GM21723 (cell line): ENCODE results near the gene RYR3.

ENCODE experiments used
- ATAC-seq: cut with Tn5 transposase; IDR thresholded peaks from one replicate; pipeline ENCODE4 v1.9.1; 2021; ENCODE audit warnings: mild to moderate bottlenecking, moderate library complexity; ENCODE audit not compliant: unreplicated experiment

RYR3 gene

GRCh38 chr15:33500432-33501195, 189.8 kb downstream of the RYR3 start:
- ATAC-seq, result no peak

DNA sequence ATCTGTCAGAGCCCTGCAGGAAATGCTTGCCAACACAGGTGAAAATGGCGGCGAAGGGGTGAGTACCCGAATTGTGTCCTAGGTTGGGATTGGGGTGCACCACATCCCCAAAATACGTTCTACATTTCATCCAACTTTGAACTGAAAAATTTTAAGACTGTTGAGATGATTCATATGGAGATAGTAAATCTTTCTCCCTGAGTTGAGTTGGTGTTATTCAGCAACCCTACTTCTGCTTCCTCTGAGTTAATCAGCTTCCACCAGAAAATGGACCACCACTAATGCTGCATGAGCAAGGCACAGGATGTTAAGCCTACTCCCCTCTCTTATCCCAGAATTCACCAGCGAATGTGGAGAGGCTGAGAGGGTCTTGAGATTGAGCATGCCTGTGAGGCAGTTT, 192.9 kb downstream of the RYR3 start:
- ATAC-seq, result no peak

- no peak for ATAC-seq
Observed at GRCh38 chr15:33506781-33507296, 196.1 kb downstream of the RYR3 start.

DNA sequence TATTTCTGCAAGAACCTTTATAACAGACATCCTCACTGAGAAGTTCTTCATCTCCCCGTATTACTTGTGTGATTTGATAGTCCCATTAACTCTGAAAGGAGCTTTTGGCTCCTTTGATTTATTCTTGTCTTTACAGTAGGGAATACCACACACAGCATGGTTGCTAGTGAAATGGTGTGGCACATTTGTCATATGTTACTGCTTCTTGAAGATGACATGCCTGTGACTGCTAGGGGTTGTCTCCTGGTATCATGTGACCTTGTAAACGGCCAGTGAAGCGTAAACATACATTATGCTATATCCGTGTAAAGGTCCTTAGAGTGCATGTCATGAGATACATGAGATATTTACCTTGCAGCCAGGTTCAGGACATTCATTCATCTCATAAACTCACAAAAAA, 197.9 kb downstream of the RYR3 start:
- ATAC-seq, result no peak

DNA sequence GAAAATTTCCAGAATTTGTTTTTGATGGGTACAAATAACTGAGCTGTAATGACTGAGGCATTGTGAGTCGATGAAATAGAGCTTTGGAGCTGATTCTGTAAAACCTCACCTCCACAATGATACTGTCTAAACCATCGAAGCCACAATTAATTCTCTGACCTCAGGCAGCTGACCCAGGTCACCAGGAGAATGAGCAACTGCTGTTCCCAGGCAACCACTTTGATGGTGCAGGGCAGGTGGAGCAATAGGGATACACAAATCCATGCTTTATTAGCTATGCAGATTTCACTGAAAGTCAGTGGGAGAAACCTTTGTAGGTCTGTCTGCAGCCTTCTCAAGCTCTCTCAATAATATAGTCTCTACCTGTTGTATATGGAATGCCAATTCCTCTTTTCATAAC, 204.4 kb downstream of the RYR3 start:
- no peak for ATAC-seq

- no peak for ATAC-seq
Observed at GRCh38 chr15:33516563-33516962, 205.8 kb downstream of the RYR3 start.

DNA sequence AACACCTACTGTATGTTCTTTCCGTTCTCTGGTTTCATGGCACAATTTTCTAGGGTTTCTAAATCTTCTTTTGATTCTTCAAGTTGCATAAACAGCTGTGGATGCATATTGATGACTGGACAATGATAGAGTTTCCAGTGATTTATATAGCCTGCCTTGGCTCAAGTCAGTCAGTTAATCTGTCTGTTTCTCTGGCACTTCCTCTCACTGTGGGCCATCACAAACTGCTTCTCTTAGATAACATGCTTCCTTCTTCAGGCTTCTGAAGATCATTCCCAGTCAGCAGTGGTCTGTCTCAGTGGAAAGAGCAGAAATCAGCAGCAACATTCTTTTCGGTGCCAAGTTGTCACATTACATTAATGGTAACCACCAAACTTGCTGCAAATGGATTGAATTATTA, 207.2 kb downstream of the RYR3 start:
- no peak for ATAC-seq

- no peak for ATAC-seq
Observed at GRCh38 chr15:33518421-33518820, 207.7 kb downstream of the RYR3 start.

GRCh38 chr15:33524274-33524673, 213.5 kb downstream of the RYR3 start:
- no peak for ATAC-seq

DNA sequence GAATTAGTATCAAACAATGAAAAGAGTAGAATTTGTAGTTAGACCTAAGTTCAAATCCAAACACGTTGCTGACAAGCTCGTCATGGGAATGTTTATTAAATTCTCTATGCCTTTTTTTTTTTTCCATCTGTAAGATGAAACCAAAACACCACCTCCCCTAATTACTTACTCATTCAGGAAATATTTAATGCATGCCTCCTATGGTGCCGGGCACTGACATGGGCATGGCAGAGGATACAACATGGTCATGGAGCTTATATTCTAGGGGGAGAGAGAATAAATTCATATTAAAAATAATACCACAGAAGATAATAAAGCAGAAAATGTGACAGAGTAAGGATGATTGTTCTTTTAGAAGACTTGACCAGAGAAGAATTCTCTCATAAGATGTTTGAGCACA, 215.8 kb downstream of the RYR3 start:
- no peak for ATAC-seq

DNA sequence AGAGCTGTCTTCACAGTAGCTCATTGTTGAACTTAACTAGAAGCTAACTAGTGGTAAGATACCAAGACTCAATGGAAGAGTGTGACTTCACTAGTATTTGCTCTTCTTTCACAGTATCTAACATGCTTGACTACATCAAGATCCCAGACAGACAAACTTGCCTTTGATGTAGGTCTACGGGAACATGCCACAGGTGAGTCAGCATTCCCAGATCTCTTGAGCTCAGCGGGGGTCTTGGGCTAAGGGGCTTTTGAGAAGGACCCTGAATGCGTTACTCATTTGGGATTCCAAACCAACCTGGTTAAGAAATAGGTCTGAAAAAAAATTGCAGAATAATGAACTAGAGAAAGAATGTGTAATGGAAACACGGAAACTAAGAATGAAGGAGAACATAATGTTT, 222.4 kb downstream of the RYR3 start:
- ATAC-seq, result no peak

DNA sequence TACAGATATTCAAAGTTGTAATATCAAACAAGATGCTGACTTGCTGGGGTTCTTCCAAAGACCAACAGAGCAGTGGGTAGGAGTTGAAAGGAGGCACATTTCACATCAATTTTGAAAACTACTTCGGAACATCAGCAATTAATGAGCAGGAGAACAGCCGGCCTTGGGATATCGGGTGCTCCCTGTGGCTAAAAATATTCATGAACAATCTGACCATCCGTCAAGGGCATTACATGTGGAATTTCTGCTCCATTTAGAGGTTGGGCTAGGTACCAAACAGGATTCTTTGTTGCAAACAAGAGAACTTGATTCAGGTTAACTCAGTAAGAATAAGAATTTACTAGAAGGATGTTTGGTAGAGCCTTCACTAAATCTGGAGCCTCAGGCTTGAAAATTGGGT, 223.9 kb downstream of the RYR3 start:
- ATAC-seq, result no peak

DNA sequence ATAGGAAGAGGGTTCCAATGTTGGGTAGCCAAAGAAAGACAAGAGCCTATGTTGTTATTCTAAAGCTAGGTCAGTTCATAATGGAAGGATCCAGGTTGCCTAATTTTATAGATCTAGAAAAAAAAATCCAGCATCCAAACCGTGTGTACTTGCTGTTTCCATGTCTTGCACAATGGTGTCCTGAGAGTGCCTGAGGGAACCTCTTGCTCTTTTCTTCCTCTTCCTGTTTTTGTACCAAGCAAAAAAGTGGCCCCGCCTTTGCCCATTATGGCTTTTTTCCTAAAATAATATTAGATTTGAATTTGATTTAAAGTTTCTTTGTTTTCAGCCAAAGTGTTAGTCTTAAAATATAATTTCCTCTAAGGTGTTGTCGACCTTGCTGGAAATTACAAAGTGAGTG, 224.4 kb downstream of the RYR3 start:
- ATAC-seq, result no peak

GRCh38 chr15:33539825-33540573, 229.2 kb downstream of the RYR3 start:
- ATAC-seq, result no peak

GRCh38 chr15:33543957-33544356, 233.2 kb downstream of the RYR3 start:
- no peak for ATAC-seq

DNA sequence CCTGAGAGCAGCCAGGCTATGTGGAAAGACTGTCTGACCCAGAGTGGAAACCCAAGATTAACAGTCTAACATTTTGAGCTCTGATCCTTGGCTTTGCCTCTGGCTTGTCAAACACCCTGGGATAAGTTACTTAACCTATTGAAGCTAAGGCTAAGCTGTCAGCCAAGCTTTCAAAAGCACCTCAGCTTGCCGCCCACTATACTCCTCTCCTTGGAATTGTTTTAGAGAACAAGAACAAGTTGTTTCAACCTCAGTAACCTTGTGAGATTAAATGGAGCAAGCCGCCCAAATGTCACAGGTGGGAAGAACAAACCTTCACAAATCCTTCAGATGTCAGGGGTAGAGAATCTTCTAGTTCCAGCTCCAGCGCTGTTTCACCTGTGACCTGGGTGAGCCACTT, 235.1 kb downstream of the RYR3 start:
- no peak for ATAC-seq

DNA sequence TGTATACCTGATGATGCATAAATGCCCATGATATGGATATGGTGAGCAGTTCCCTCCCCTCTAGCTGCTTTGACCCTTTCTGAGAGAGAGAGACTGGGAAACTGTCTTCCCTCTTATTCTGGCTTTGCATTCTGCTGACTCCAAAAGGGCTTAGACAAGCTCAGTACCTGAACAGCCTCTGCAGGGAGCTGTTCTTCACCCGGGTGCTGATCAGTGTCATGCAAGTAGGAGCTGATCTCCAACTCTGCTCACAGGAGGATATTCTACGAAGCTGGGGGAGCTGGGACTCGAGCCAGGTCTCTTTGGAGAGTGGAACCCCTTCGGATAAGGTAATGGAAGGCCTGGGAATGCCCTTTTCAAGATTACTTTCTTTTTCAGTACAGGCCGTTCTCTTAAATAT, 237.1 kb downstream of the RYR3 start:
- no peak for ATAC-seq

DNA sequence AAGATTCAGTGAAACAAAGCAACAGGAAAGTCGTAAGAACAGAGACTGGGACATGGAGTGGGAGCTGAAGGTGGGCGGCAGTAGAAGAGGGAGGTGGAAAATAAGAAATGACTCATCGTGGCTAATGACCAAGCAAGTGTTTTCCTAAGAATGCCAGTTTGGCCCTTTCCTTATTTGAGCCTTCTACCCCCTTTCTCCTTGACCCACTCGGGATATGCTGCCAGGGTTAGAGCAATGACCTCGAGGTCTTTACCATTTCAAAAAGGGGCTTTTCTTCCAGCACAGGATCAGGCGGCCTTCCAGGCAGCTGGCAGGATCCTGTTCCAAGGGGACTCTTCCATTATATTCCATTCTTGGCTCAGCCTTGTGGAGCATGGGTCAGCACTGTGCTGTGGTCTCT, 241.1 kb downstream of the RYR3 start:
- ATAC-seq, result no peak

- ATAC-seq, result no peak
Observed at GRCh38 chr15:33553157-33553556, 242.4 kb downstream of the RYR3 start.

- no peak for ATAC-seq
Observed at GRCh38 chr15:33559207-33559890, 248.6 kb downstream of the RYR3 start.

- no peak for ATAC-seq
Observed at GRCh38 chr15:33561407-33561806, 250.6 kb downstream of the RYR3 start.

DNA sequence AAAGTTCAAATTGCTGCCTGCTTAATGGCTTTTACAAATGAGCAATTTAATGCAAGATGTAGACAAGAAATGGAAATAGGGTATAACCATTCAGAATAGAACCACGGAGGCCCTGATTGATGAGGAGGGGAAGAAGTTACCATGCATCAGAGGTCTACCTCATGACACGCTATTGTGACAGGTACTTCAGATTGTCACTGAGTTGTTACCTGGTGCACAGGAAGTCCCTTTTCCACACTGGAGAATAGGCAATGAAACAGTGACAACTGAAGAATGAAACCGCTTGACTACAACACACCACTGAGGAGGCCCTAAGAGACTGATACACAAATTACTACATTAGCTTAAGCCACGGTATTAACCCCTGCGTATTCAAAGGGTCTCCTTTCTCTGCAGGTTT, 251.2 kb downstream of the RYR3 start:
- no peak for ATAC-seq
